ENCODE results near the gene TPPP2. TPM values are rescaled to one million over a fixed set of nuclear protein-coding genes. Genes with fewer than 3 reads are reported as not detected.
A peak's percentile ranks its signal among the peaks of the same experiment; 100 is the strongest.

The TPPP2 gene
- total and polyA plus RNA-seq, 4 donors, result not detected

- Histone ChIP-seq H3K27ac (ENCODE audit: low read depth in 1 of 2, low read length in 2 of 2) (peak overlapping the region; percentile 34 to 37), H3K4me3 (ENCODE audit: low read length in 2 of 2) (peak overlapping the region in 1 of 2 donors; percentile 51), H3K27me3 (ENCODE audit: control insufficient read depth in 1 of 2, insufficient read depth in 2 of 2, low read length in 1 of 2) (no peaks in the 10 kb centered on the region), H3K36me3 (ENCODE audit: control insufficient read depth in 1 of 2, insufficient read depth in 2 of 2, low read length in 1 of 2) (peaks cover 0 to 2% of the 10 kb centered on the region in 2 donors), H3K9me3 (ENCODE audit: control insufficient read depth, low read length) (no peaks in the 10 kb centered on the region), H3K4me1 (ENCODE audit: control insufficient read depth in 1 of 2, insufficient read depth in 2 of 2, low read length in 2 of 2) (no peaks in the 10 kb centered on the region)
- intact Hi-C loops (cut with DNase I), result loop anchor here in 1 of 2 donors (10.0 kb wide), 1 partner anchor 313 kb away; the partner anchor contains the start of gene SUPT16H
- ATAC-seq (ENCODE audit: low FRiP score), result no peak
- DNase-seq, result no peak
- WGBS, 2 donors, result 0 to 2% methylated on average over 4 of the region's 4 CpGs
These were observed 42.0 kb downstream of the TPPP2 start for GRCh38 chr14:21072031-21072473.

- H3K4me3 ChIP-seq (ENCODE audit: low read length in 2 of 2), result no peak overlapping the region
- no peak for ATAC-seq (ENCODE audit: low FRiP score)
- no peaks in the 10 kb centered on the region for H3K27me3 ChIP-seq (ENCODE audit: control insufficient read depth in 1 of 2, insufficient read depth in 2 of 2, low read length in 1 of 2)
- H3K9me3 ChIP-seq (ENCODE audit: control insufficient read depth, low read length), result no peaks in the 10 kb centered on the region
- intact Hi-C loops (cut with DNase I), result loop anchor here in 1 of 2 donors (10.0 kb wide), 1 partner anchor 312 kb away; the partner anchor contains the start of gene SUPT16H
- 74 to 81% methylated on average over 9 of the region's 9 CpGs for WGBS, 2 donors
- no peak for DNase-seq
- no peaks in the 10 kb centered on the region for H3K4me1 ChIP-seq (ENCODE audit: control insufficient read depth in 1 of 2, insufficient read depth in 2 of 2, low read length in 2 of 2)
- H3K27ac ChIP-seq (ENCODE audit: low read depth in 1 of 2, low read length in 2 of 2), result no peak overlapping the region
- peaks cover 0 to 2% of the 10 kb centered on the region in 2 donors for H3K36me3 ChIP-seq (ENCODE audit: control insufficient read depth in 1 of 2, insufficient read depth in 2 of 2, low read length in 1 of 2)
These were observed 42.8 kb downstream of the TPPP2 start for GRCh38 chr14:21072781-21073339.

- no peak for DNase-seq
- Histone ChIP-seq H3K27ac (ENCODE audit: low read depth in 1 of 2, low read length in 2 of 2) (no peak overlapping the region), H3K27me3 (ENCODE audit: control insufficient read depth in 1 of 2, insufficient read depth in 2 of 2, low read length in 1 of 2) (no peaks in the 10 kb centered on the region), H3K4me1 (ENCODE audit: control insufficient read depth in 1 of 2, insufficient read depth in 2 of 2, low read length in 2 of 2) (no peaks in the 10 kb centered on the region), H3K36me3 (ENCODE audit: control insufficient read depth in 1 of 2, insufficient read depth in 2 of 2, low read length in 1 of 2) (peaks cover 0 to 2% of the 10 kb centered on the region in 2 donors), H3K9me3 (ENCODE audit: control insufficient read depth, low read length) (no peaks in the 10 kb centered on the region), H3K4me3 (ENCODE audit: low read length in 2 of 2) (no peak overlapping the region)
- intact Hi-C loops (cut with DNase I), result loop anchor here in 1 of 2 donors (10.0 kb wide), 1 partner anchor 311 kb away; the partner anchor contains the start of gene SUPT16H
- 89 to 92% methylated on average over 9 of the region's 9 CpGs for WGBS, 2 donors
- ATAC-seq (ENCODE audit: low FRiP score), result no peak
These were observed 43.9 kb downstream of the TPPP2 start for GRCh38 chr14:21073921-21074320.

GRCh38 chr14:21074398-21075272 lies 44.6 kb downstream of the TPPP2 start:
- Histone ChIP-seq H3K27ac (ENCODE audit: low read depth in 1 of 2, low read length in 2 of 2) (no peak overlapping the region), H3K27me3 (ENCODE audit: control insufficient read depth in 1 of 2, insufficient read depth in 2 of 2, low read length in 1 of 2) (no peaks in the 10 kb centered on the region), H3K9me3 (ENCODE audit: control insufficient read depth, low read length) (no peaks in the 10 kb centered on the region), H3K4me3 (ENCODE audit: low read length in 2 of 2) (no peak overlapping the region), H3K4me1 (ENCODE audit: control insufficient read depth in 1 of 2, insufficient read depth in 2 of 2, low read length in 2 of 2) (no peaks in the 10 kb centered on the region), H3K36me3 (ENCODE audit: control insufficient read depth in 1 of 2, insufficient read depth in 2 of 2, low read length in 1 of 2) (peaks cover 0 to 2% of the 10 kb centered on the region in 2 donors)
- ATAC-seq (ENCODE audit: low FRiP score) (no peak), DNase-seq (no peak)
- intact Hi-C loops (cut with DNase I), result loop anchor here in 1 of 2 donors (10.0 kb wide), 1 partner anchor 310 kb away; the partner anchor contains the start of gene SUPT16H
- 86 to 87% methylated on average over 26 of the region's 26 CpGs for WGBS, 2 donors

- Histone ChIP-seq H3K4me3 (ENCODE audit: low read length in 2 of 2) (no peak overlapping the region), H3K4me1 (ENCODE audit: control insufficient read depth in 1 of 2, insufficient read depth in 2 of 2, low read length in 2 of 2) (no peaks in the 10 kb centered on the region), H3K9me3 (ENCODE audit: control insufficient read depth, low read length) (no peaks in the 10 kb centered on the region), H3K27ac (ENCODE audit: low read depth in 1 of 2, low read length in 2 of 2) (no peak overlapping the region), H3K36me3 (ENCODE audit: control insufficient read depth in 1 of 2, insufficient read depth in 2 of 2, low read length in 1 of 2) (peaks cover 0 to 2% of the 10 kb centered on the region in 2 donors), H3K27me3 (ENCODE audit: control insufficient read depth in 1 of 2, insufficient read depth in 2 of 2, low read length in 1 of 2) (no peaks in the 10 kb centered on the region)
- intact Hi-C loops (cut with DNase I), result loop anchor here in 1 of 2 donors (10.0 kb wide), 1 partner anchor 309 kb away; the partner anchor contains the start of gene SUPT16H
- WGBS, 2 donors, result 82 to 84% methylated on average over 9 of the region's 9 CpGs
- ATAC-seq (ENCODE audit: low FRiP score), result no peak
- no peak for DNase-seq
These were observed 45.9 kb downstream of the TPPP2 start for GRCh38 chr14:21075719-21076437.

- Histone ChIP-seq H3K27me3 (ENCODE audit: control insufficient read depth in 1 of 2, insufficient read depth in 2 of 2, low read length in 1 of 2) (no peaks in the 10 kb centered on the region), H3K4me1 (ENCODE audit: control insufficient read depth in 1 of 2, insufficient read depth in 2 of 2, low read length in 2 of 2) (no peaks in the 10 kb centered on the region), H3K36me3 (ENCODE audit: control insufficient read depth in 1 of 2, insufficient read depth in 2 of 2, low read length in 1 of 2) (peaks cover 0 to 4% of the 10 kb centered on the region in 2 donors), H3K4me3 (ENCODE audit: low read length in 2 of 2) (no peak overlapping the region), H3K27ac (ENCODE audit: low read depth in 1 of 2, low read length in 2 of 2) (no peak overlapping the region), H3K9me3 (ENCODE audit: control insufficient read depth, low read length) (no peaks in the 10 kb centered on the region)
- ATAC-seq (ENCODE audit: low FRiP score) (no peak), DNase-seq (no peak)
- WGBS, 2 donors, result 86 to 92% methylated on average over 2 of the region's 2 CpGs
- intact Hi-C loops (cut with DNase I), result loop anchor here in 1 of 2 donors (10.0 kb wide), 1 partner anchor 307 kb away; the partner anchor contains the start of gene SUPT16H
These were observed 47.7 kb downstream of the TPPP2 start for GRCh38 chr14:21077672-21078071.

GRCh38 chr14:21078287-21078686 lies 48.3 kb downstream of the TPPP2 start:
- H3K36me3 ChIP-seq (ENCODE audit: control insufficient read depth in 1 of 2, insufficient read depth in 2 of 2, low read length in 1 of 2), result peaks cover 0 to 4% of the 10 kb centered on the region in 2 donors

GRCh38 chr14:21078726-21079125 lies 48.7 kb downstream of the TPPP2 start:
- peaks cover 0 to 4% of the 10 kb centered on the region in 2 donors for H3K36me3 ChIP-seq (ENCODE audit: control insufficient read depth in 1 of 2, insufficient read depth in 2 of 2, low read length in 1 of 2)
- WGBS, 2 donors, result 84% methylated on average over 10 of the region's 10 CpGs

More at GRCh38 chr14:21078287-21078686, 48.3 kb downstream of the TPPP2 start:
- ATAC-seq (ENCODE audit: low FRiP score) (no peak), DNase-seq (no peak)
- no peaks in the 10 kb centered on the region for H3K4me1 ChIP-seq (ENCODE audit: control insufficient read depth in 1 of 2, insufficient read depth in 2 of 2, low read length in 2 of 2)
- H3K27me3 ChIP-seq (ENCODE audit: control insufficient read depth in 1 of 2, insufficient read depth in 2 of 2, low read length in 1 of 2), result no peaks in the 10 kb centered on the region
- WGBS, 2 donors, result 82 to 88% methylated on average over 5 of the region's 5 CpGs
- no peak overlapping the region for H3K4me3 ChIP-seq (ENCODE audit: low read length in 2 of 2)
- H3K27ac ChIP-seq (ENCODE audit: low read depth in 1 of 2, low read length in 2 of 2), result no peak overlapping the region
- intact Hi-C loops (cut with DNase I), result loop anchor here in 1 of 2 donors (10.0 kb wide), 1 partner anchor 307 kb away; the partner anchor contains the start of gene SUPT16H
- H3K9me3 ChIP-seq (ENCODE audit: control insufficient read depth, low read length), result no peaks in the 10 kb centered on the region

More at GRCh38 chr14:21078726-21079125, 48.7 kb downstream of the TPPP2 start:
- H3K9me3 ChIP-seq (ENCODE audit: control insufficient read depth, low read length), result no peaks in the 10 kb centered on the region
- H3K4me3 ChIP-seq (ENCODE audit: low read length in 2 of 2), result no peak overlapping the region
- no peaks in the 10 kb centered on the region for H3K4me1 ChIP-seq (ENCODE audit: control insufficient read depth in 1 of 2, insufficient read depth in 2 of 2, low read length in 2 of 2)
- no peaks in the 10 kb centered on the region for H3K27me3 ChIP-seq (ENCODE audit: control insufficient read depth in 1 of 2, insufficient read depth in 2 of 2, low read length in 1 of 2)
- intact Hi-C loops (cut with DNase I), result loop anchor here in 1 of 2 donors (10.0 kb wide), 1 partner anchor 306 kb away; the partner anchor contains the start of gene SUPT16H
- ATAC-seq (ENCODE audit: low FRiP score) (no peak), DNase-seq (no peak)
- no peak overlapping the region for H3K27ac ChIP-seq (ENCODE audit: low read depth in 1 of 2, low read length in 2 of 2)
